Endothelial cell of umbilical vein (primary cell): ENCODE results near the gene TRAPPC12. TPM values are rescaled to one million over a fixed set of nuclear protein-coding genes. Genes with fewer than 3 reads are reported as not detected.
"Not testable (repeated sequence)": the region's sequence is repeated elsewhere in the genome, so short reads cannot be mapped to it uniquely, and the experiment has no call there.

Source experiments
- BruUV-seq: library from RNA; stranded (reverse); fragments of 400-500 nt; replicated peaks from 2 replicates; lab custom pipeline; 2021; lab: Mats Ljungman, UMichigan
- CTCF ChIA-PET: fragments of 300-600, 350-600 bp; sonication (Branson Sonifier 250); formaldehyde crosslinking; loops from one replicate; lab custom pipeline; 2021; ENCODE audit warnings: antibody characterized with exemption, inconsistent platforms; lab: Charles Lee
- POLR2A ChIA-PET: fragments of 300-600, 350-600 bp; sonication (Branson Sonifier 250); formaldehyde crosslinking; loops from one replicate; lab custom pipeline; 2021; ENCODE audit warnings: antibody characterized with exemption, inconsistent platforms; lab: Charles Lee
- DNase-seq: peaks from one replicate; pipeline ENCODE4 v3.0.0-alpha.2; 2011; ENCODE audit warnings: low read depth, low spot score
- FAIRE-seq: peaks from 2 replicates; lab custom pipeline; 2011; peaks lifted over from hg19 to GRCh38; lab: Jason Lieb, UNC
- H2AFZ ChIP-seq: 2 replicates; pipeline ENCODE4 v1.6.0; 2012; ENCODE audit warnings: low read depth, low read length, control low read depth, inconsistent platforms
- H3K27ac ChIP-seq: 2 replicates; pipeline ENCODE4 v1.5.1; 2011; ENCODE audit warnings: low read depth, mild to moderate bottlenecking, control low read depth, low read length, moderate library complexity; ENCODE audit not compliant: insufficient read depth
- H3K27me3 ChIP-seq, 2 experiments: 2 replicates each; pipeline versions ENCODE4 v1.6.0 to v1.6.1; 2011; ENCODE audit warnings: low read length in 2 of 2, mixed read lengths in 1 of 2; ENCODE audit not compliant: control insufficient read depth in 2 of 2, insufficient read depth in 2 of 2
- H3K36me3 ChIP-seq, 2 experiments: 2 replicates in 1 of 2; 3 replicates in 1 of 2; pipeline ENCODE4 v1.5.1; 2011; ENCODE audit warnings: low read length in 2 of 2, mild to moderate bottlenecking in 1 of 2, moderate library complexity in 1 of 2; ENCODE audit not compliant: control insufficient read depth in 2 of 2, insufficient read depth in 2 of 2; ENCODE audit errors: extremely low read depth in 1 of 2
- H3K4me1 ChIP-seq: 3 replicates; pipeline ENCODE4 v1.5.1; 2011; ENCODE audit warnings: mild to moderate bottlenecking, low read length; ENCODE audit not compliant: control insufficient read depth, insufficient read depth; ENCODE audit errors: extremely low read depth
- H3K4me2 ChIP-seq: 2 replicates; pipeline ENCODE4 v1.6.1; 2011; ENCODE audit warnings: low read length, control low read depth, mixed read lengths; ENCODE audit not compliant: insufficient read depth
- H3K4me3 ChIP-seq, 3 experiments: fragments of 200-600 bp in 1 of 3; sonication (generic), shearing (Covaris generic) in 1 of 3; replicated peaks in 1 of 3; 2 replicates each; pipeline ENCODE4 v1.5.1; 2011 to 2016; ENCODE audit warnings: control low read depth in 3 of 3, low read length in 3 of 3, mild to moderate bottlenecking in 2 of 3, inconsistent platforms in 1 of 3, low read depth in 1 of 3, moderate library complexity in 1 of 3; ENCODE audit not compliant: insufficient read depth in 1 of 3
- H3K79me2 ChIP-seq: 2 replicates; pipeline ENCODE4 v1.6.0; 2012; ENCODE audit warnings: low read length, inconsistent platforms; ENCODE audit not compliant: control insufficient read depth, insufficient read depth
- H3K9ac ChIP-seq: replicated peaks from 2 replicates; pipeline ENCODE3; 2011; ENCODE audit warnings: low read length, control low read depth; ENCODE audit not compliant: insufficient read depth; ENCODE audit errors: extremely low read depth
- H3K9me1 ChIP-seq: replicated peaks from 3 replicates; pipeline ENCODE4 v1.6.0; 2011; ENCODE audit warnings: mild to moderate bottlenecking, low read length; ENCODE audit not compliant: control insufficient read depth, insufficient read depth; ENCODE audit errors: extremely low read depth
- H3K9me3 ChIP-seq: replicated peaks from 2 replicates; pipeline ENCODE4 v1.5.1; 2012; ENCODE audit warnings: low read length, inconsistent platforms; ENCODE audit not compliant: control insufficient read depth, insufficient read depth
- H4K20me1 ChIP-seq: replicated peaks from 2 replicates; pipeline ENCODE3; 2011; ENCODE audit warnings: mild to moderate bottlenecking, low read length; ENCODE audit not compliant: control insufficient read depth, insufficient read depth; ENCODE audit errors: extremely low read depth
- EZH2 ChIP-seq: IDR thresholded peaks from 2 replicates; pipeline ENCODE4 v1.6.1; 2012; ENCODE audit warnings: borderline replicate concordance, low read depth, mild to moderate bottlenecking, moderate library complexity, low read length, inconsistent platforms; ENCODE audit not compliant: severe bottlenecking
- FOS ChIP-seq: IDR thresholded peaks from 2 replicates; pipeline ENCODE4 v1.6.1; 2011; ENCODE audit warnings: mild to moderate bottlenecking, low read length, moderate library complexity, borderline replicate concordance; ENCODE audit not compliant: insufficient read depth
- GATA2 ChIP-seq: IDR thresholded peaks from 2 replicates; pipeline ENCODE4 v1.7.0; 2011; ENCODE audit warnings: low read depth, mild to moderate bottlenecking, moderate library complexity, mixed read lengths, low read length; ENCODE audit not compliant: insufficient read length, insufficient read depth
- MYC ChIP-seq: IDR thresholded peaks from one replicate; pipeline ENCODE4 v1.6.1; 2011; ENCODE audit warnings: mild to moderate bottlenecking, low read depth, low read length
- POLR2A ChIP-seq: IDR thresholded peaks from 2 replicates; pipeline ENCODE4 v1.6.1; 2012; ENCODE audit warnings: low read depth, mild to moderate bottlenecking, control low read depth, low read length
- POLR2AphosphoS5 ChIP-seq: IDR thresholded peaks from 2 replicates; pipeline ENCODE4 v1.6.1; 2012; ENCODE audit warnings: low read depth, mild to moderate bottlenecking, control low read depth, low read length, moderate library complexity; ENCODE audit not compliant: insufficient read depth
- dilution Hi-C: fragments of 300-500 bp; cut with MboI; formaldehyde crosslinking; loops from one replicate; pipeline ENCODE4 v1.15.0; 2019; ENCODE audit warnings: low sequenced_read_pairs; ENCODE audit not compliant: extremely low pct_ligation_motif_present
- intact Hi-C: fragments of 100-400 bp; cut with micrococcal nuclease; formaldehyde crosslinking; loops from one replicate; pipeline ENCODE4 v1.10.0; 2022
- polyA plus RNA-seq, 4 experiments: library from polyadenylated mRNA; depleted of rRNA in 3 of 4; stranded (reverse) in 3 of 4; unstranded in 1 of 4; fragments of >200 nt; gene quantifications; 2 replicates each; pipeline versions ENCODE4 v1.2.1 to v1.2.3, GENCODE V29; 2011 to 2012; ENCODE audit warnings: missing spikeins in 1 of 4
- total RNA-seq: library from RNA; stranded (reverse); gene quantifications from 2 replicates; pipeline ENCODE4 v1.2.3, GENCODE V29; 2021
- TF ChIP-seq, protein P1 (sequence below), 2 donors: IDR thresholded peaks; 1 replicate in 1 of 2; 2 replicates in 1 of 2; pipeline ENCODE4 v1.5.1; 2011; ENCODE audit warnings: low read length in 2 of 2, mild to moderate bottlenecking in 2 of 2, moderate library complexity in 2 of 2, control low read depth in 1 of 2, inconsistent platforms in 1 of 2, low read depth in 1 of 2; ENCODE audit not compliant: insufficient read depth in 1 of 2; ENCODE audit errors: extremely low read depth in 1 of 2
- TF ChIP-seq, protein P2 (sequence below): IDR thresholded peaks from 2 replicates; pipeline ENCODE4 v1.6.1; 2011; ENCODE audit not compliant: insufficient read depth, insufficient read length

Gene TRAPPC12
- total and polyA plus RNA-seq, 2 donors (not counting 3 experiments of a cell fraction or from before 2014, with no cell fraction given) = 47.5 to 81.5 TPM

DNA sequence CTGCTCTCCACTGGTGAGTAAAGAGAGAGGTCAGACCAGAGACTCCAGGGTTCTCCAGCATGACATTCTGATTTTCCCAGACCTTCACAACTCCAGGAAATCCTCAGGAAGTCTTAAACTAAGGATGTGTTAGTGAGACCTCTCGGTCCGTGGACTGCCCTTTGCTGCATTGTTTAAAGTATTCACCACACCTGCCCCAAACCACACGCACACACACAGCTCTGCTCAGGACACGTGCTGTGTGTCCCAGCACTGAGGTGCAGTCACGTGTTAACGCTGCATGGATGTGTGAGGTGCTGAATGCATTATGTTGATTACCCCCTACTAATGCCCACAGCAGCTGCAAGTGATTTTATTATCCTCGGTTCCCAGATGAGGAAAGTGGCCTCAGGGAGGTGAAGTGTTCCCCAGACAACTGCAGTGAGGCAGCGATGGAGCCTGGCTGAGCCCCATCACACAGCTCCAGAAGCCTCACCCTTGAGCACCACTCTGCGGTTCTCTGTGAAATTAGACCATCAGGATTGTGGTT, 68.4 kb downstream of the TRAPPC12 start:
- CTCF ChIA-PET = interaction anchor here (1.5 to 1.7 kb wide), 2 partner anchors 14 to 24 kb away, joined by 9 to 11 read pairs; no protein-coding TSS in a partner anchor
- Histone ChIP-seq H4K20me1 (no peaks in the 10 kb centered on the region), H3K4me1 (peaks cover 9% of the 10 kb centered on the region), H2AFZ (no peak overlapping the region), H3K36me3 (peaks cover 6 to 12% of the 10 kb centered on the region in 2 experiments), H3K27me3 (no peaks in the 10 kb centered on the region), H3K79me2 (no peaks in the 10 kb centered on the region), H3K4me3 (no peak overlapping the region), H3K9me1 (no peaks in the 10 kb centered on the region), H3K27ac (no peak overlapping the region), H3K9ac (no peak overlapping the region), H3K9me3 (no peaks in the 10 kb centered on the region), H3K4me2 (no peak overlapping the region)
- intact Hi-C loops = no loop called here
- BruUV-seq = no TSS peak
- POLR2A ChIA-PET = no interaction called here
- peak; percentile 89 for FAIRE-seq
- TF ChIP-seq POLR2A (no peak), MYC (peak; percentile 22), EZH2 (no peak), FOS (no peak), GATA2 (no peak), POLR2AphosphoS5 (no peak)
- TF ChIP-seq, protein P1, sequence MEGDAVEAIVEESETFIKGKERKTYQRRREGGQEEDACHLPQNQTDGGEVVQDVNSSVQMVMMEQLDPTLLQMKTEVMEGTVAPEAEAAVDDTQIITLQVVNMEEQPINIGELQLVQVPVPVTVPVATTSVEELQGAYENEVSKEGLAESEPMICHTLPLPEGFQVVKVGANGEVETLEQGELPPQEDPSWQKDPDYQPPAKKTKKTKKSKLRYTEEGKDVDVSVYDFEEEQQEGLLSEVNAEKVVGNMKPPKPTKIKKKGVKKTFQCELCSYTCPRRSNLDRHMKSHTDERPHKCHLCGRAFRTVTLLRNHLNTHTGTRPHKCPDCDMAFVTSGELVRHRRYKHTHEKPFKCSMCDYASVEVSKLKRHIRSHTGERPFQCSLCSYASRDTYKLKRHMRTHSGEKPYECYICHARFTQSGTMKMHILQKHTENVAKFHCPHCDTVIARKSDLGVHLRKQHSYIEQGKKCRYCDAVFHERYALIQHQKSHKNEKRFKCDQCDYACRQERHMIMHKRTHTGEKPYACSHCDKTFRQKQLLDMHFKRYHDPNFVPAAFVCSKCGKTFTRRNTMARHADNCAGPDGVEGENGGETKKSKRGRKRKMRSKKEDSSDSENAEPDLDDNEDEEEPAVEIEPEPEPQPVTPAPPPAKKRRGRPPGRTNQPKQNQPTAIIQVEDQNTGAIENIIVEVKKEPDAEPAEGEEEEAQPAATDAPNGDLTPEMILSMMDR (IDR thresholded peaks at IDR 0.05; ENCODE audit: extremely low read depth in 1 of 2, insufficient read depth in 1 of 2, low read depth in 1 of 2, low read length in 2 of 2) = no peak
- TF ChIP-seq, protein P2, sequence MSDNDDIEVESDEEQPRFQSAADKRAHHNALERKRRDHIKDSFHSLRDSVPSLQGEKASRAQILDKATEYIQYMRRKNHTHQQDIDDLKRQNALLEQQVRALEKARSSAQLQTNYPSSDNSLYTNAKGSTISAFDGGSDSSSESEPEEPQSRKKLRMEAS = peak; percentile 90
- peak; percentile 71 for DNase-seq
- dilution Hi-C loops = no loop called here

DNA sequence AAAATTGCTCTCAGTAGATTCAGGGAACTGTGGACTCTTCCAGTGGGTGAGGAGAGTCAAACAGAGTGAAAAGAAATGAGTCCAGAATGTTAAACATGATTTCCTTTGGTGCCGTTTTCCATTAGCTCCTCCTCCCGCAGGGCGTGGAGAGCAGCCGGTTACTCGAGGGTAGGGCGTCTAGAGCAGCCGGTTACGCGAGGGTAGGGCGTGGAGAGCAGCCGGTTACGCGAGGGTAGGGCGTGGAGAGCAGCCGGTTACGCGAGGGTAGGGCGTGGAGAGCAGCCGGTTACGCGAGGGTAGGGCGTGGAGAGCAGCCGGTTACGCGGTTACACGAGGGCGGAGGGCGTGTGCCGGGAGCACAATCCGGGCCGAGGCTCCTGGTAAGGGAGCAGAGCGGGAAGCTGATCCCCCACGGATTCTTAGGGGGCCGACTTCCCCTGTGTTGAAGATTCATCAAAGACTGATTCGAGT, 69.0 kb downstream of the TRAPPC12 start:
- peaks cover 11% of the 10 kb centered on the region for H3K4me1 ChIP-seq
- BruUV-seq, DNase-seq, H3K9me3 ChIP-seq, H4K20me1 ChIP-seq, H3K27me3 ChIP-seq, H3K4me3 ChIP-seq, H3K4me2 ChIP-seq, H3K9ac ChIP-seq, dilution Hi-C loops, H3K36me3 ChIP-seq, H2AFZ ChIP-seq, H3K9me1 ChIP-seq, POLR2A ChIA-PET, FAIRE-seq, intact Hi-C loops, H3K79me2 ChIP-seq, H3K27ac ChIP-seq: not testable (repeated sequence)
- CTCF ChIA-PET = interaction anchor here (1.7 kb wide), 1 partner anchor 25 kb away, joined by 11 read pairs; no protein-coding TSS in a partner anchor
